Left ventricle myocardium inferior (tissue), 1 donor: ENCODE measurements around the gene MECR. TPM values are rescaled to one million over a fixed set of nuclear protein-coding genes. Genes with fewer than 3 reads are reported as not detected.

ENCODE experiments used
- DNase-seq: peaks from one replicate; pipeline ENCODE4 v3.0.0-alpha.2; 2020
- H3K27ac ChIP-seq: fragments of 200-600 bp; replicated peaks from 2 replicates; pipeline ENCODE4 v1.8.0; 2021
- H3K27me3 ChIP-seq: fragments of 200-600 bp; 2 replicates; pipeline ENCODE4 v1.8.0; 2021; ENCODE audit warnings: low read depth
- H3K36me3 ChIP-seq: fragments of 200-600 bp; 2 replicates; pipeline ENCODE4 v1.8.0; 2021
- H3K4me1 ChIP-seq: fragments of 200-600 bp; 2 replicates; pipeline ENCODE4 v1.8.0; 2021
- H3K4me3 ChIP-seq: fragments of 200-600 bp; 2 replicates; pipeline ENCODE4 v1.8.0; 2021; ENCODE audit warnings: mild to moderate bottlenecking, moderate library complexity
- H3K9me3 ChIP-seq: fragments of 200-600 bp; replicated peaks from 2 replicates; pipeline ENCODE4 v1.8.0; 2021
- CTCF ChIP-seq: fragments of 200-600 bp; IDR thresholded peaks from 2 replicates; pipeline ENCODE4 v1.8.0; 2021; ENCODE audit warnings: antibody characterized with exemption, mild to moderate bottlenecking, borderline replicate concordance
- intact Hi-C: fragments of 100-400 bp; cut with micrococcal nuclease; formaldehyde crosslinking; loops from one replicate; pipeline ENCODE4 v1.11.0; 2022
- total RNA-seq: library from RNA; stranded (reverse); fragmentation: NEBNext Ultra II Directional; extraction: Animal tissue kit (Norgen Biotek cat#: 25700); gene quantifications from one replicate; pipeline ENCODE4 v1.2.1, GENCODE V29; 2021
- donor health status: DM: no; HTN: yes; CAD: no; lungs with severe emphysema.

MECR gene
- total RNA-seq, 1 donor from 2014 or later, result 30.8 TPM

GRCh38 chr1:29208442-29208841 is 22.3 kb downstream of the MECR start:
- H3K27me3 ChIP-seq, result no peaks in the 10 kb centered on the region
- H3K9me3 ChIP-seq, result no peaks in the 10 kb centered on the region
- H3K36me3 ChIP-seq, result peaks cover 58% of the 10 kb centered on the region
- no peak for DNase-seq
- TF ChIP-seq CTCF, result no peak
- intact Hi-C loops, result loop anchor here (5.0 kb wide), 1 partner anchor 171 kb away; no protein-coding TSS in a partner anchor
- H3K27ac ChIP-seq, result no peak overlapping the region
- peaks cover 15% of the 10 kb centered on the region for H3K4me1 ChIP-seq
- no peak overlapping the region for H3K4me3 ChIP-seq

GRCh38 chr1:29202584-29203340 is 28.0 kb downstream of the MECR start:
- Histone ChIP-seq H3K36me3 (peaks cover 72% of the 10 kb centered on the region), H3K4me1 (peaks cover 13% of the 10 kb centered on the region), H3K27me3 (no peaks in the 10 kb centered on the region), H3K9me3 (no peaks in the 10 kb centered on the region), H3K4me3 (no peak overlapping the region), H3K27ac (peak overlapping the region; percentile 83)
- DNase-seq, result peak; percentile 92
- peak; percentile 98 for TF ChIP-seq CTCF
- intact Hi-C loops, result loop anchor here (5.0 kb wide), 1 partner anchor 320 kb away; no protein-coding TSS in a partner anchor

GRCh38 chr1:29202053-29202452 is 28.7 kb downstream of the MECR start:
- DNase-seq, result no peak
- H3K27ac ChIP-seq, result peak overlapping the region; percentile 83
- peaks cover 10% of the 10 kb centered on the region for H3K4me1 ChIP-seq
- no peaks in the 10 kb centered on the region for H3K27me3 ChIP-seq
- intact Hi-C loops, result loop anchor here (5.0 kb wide), 1 partner anchor 320 kb away; no protein-coding TSS in a partner anchor
- H3K36me3 ChIP-seq, result peaks cover 72% of the 10 kb centered on the region
- no peak for TF ChIP-seq CTCF
- no peak overlapping the region for H3K4me3 ChIP-seq
- no peaks in the 10 kb centered on the region for H3K9me3 ChIP-seq

GRCh38 chr1:29201595-29202051 is 29.1 kb downstream of the MECR start:
- H3K27me3 ChIP-seq, result no peaks in the 10 kb centered on the region
- H3K4me3 ChIP-seq, result no peak overlapping the region
- no peak for TF ChIP-seq CTCF
- no peak for DNase-seq
- H3K36me3 ChIP-seq, result peaks cover 73% of the 10 kb centered on the region
- peak overlapping the region; percentile 83 for H3K27ac ChIP-seq
- no peaks in the 10 kb centered on the region for H3K9me3 ChIP-seq
- intact Hi-C loops, result loop anchor here (5.0 kb wide), 1 partner anchor 319 kb away; no protein-coding TSS in a partner anchor
- H3K4me1 ChIP-seq, result peaks cover 10% of the 10 kb centered on the region

GRCh38 chr1:29200906-29201594 is 29.7 kb downstream of the MECR start:
- Histone ChIP-seq H3K4me1 (peaks cover 10% of the 10 kb centered on the region), H3K36me3 (peaks cover 71% of the 10 kb centered on the region), H3K4me3 (no peak overlapping the region), H3K9me3 (no peaks in the 10 kb centered on the region), H3K27ac (no peak overlapping the region), H3K27me3 (no peaks in the 10 kb centered on the region)
- no peak for DNase-seq
- intact Hi-C loops, result loop anchor here (5.0 kb wide), 1 partner anchor 319 kb away; no protein-coding TSS in a partner anchor
- TF ChIP-seq CTCF, result no peak
